Panc1 (cell line): Measurements from ENCODE around the gene FAM186B. TPM values are rescaled to one million over a fixed set of nuclear protein-coding genes. Genes with fewer than 3 reads are reported as not detected.

ENCODE experiments used
- ATAC-seq: fragments of 200-7000 bp; cut with Tn5 transposase; 2 replicates; pipeline ENCODE4 v1.9.1; 2020; ENCODE audit warnings: mild to moderate bottlenecking, moderate library complexity
- BruUV-seq: library from RNA; stranded (reverse); fragments of 400-500 nt; replicated peaks from 2 replicates; lab custom pipeline; 2021; lab: Mats Ljungman, UMichigan
- CTCF ChIA-PET: fragments of 300-600 bp; sonication (Branson Sonifier 250); formaldehyde crosslinking; loops from one replicate; lab custom pipeline; 2022; ENCODE audit warnings: antibody characterized with exemption; lab: Charles Lee
- POLR2A ChIA-PET: fragments of 300-600 bp; sonication (Branson Sonifier 250); formaldehyde crosslinking; loops from one replicate; lab custom pipeline; 2022; ENCODE audit warnings: antibody characterized with exemption; lab: Charles Lee
- DNase-seq: peaks from one replicate; pipeline ENCODE4 v3.0.0-alpha.2; 2010; ENCODE audit warnings: low read depth, low spot score
- H3K27ac ChIP-seq: 2 replicates; pipeline ENCODE4 v1.5.1; 2011; ENCODE audit warnings: mild to moderate bottlenecking, low read length, inconsistent platforms
- H3K27me3 ChIP-seq: fragments of 200-500 bp; sonication (Bioruptor generic); 2 replicates; pipeline ENCODE4 v1.6.0; 2014; ENCODE audit warnings: low read length, inconsistent platforms; ENCODE audit not compliant: control insufficient read depth, insufficient read depth
- H3K36me3 ChIP-seq: fragments of 200-500 bp; sonication (Bioruptor generic); 2 replicates; pipeline ENCODE4 v1.5.1; 2014; ENCODE audit warnings: inconsistent platforms, mild to moderate bottlenecking, low read length, moderate library complexity; ENCODE audit not compliant: control insufficient read depth, insufficient read depth
- H3K4me1 ChIP-seq: 2 replicates; pipeline ENCODE4 v1.5.1; 2011; ENCODE audit warnings: inconsistent platforms, mild to moderate bottlenecking, low read length, moderate library complexity; ENCODE audit not compliant: control insufficient read depth, insufficient read depth
- H3K4me3 ChIP-seq, 2 experiments: 2 replicates each; pipeline ENCODE4 v1.5.1; 2011 to 2012; ENCODE audit warnings: low read depth in 2 of 2, low read length in 2 of 2, mild to moderate bottlenecking in 2 of 2, inconsistent platforms in 1 of 2, moderate library complexity in 1 of 2
- H3K9me3 ChIP-seq: fragments of 200-500 bp; sonication (Bioruptor generic); 2 replicates; pipeline ENCODE4 v1.5.1; 2014; ENCODE audit warnings: low read depth, mild to moderate bottlenecking, inconsistent platforms, low read length, moderate library complexity; ENCODE audit not compliant: control insufficient read depth, insufficient read depth
- CTCF ChIP-seq: fragments of 450-650 bp; IDR thresholded peaks from 2 replicates; pipeline ENCODE4 v1.5.1; 2017; ENCODE audit warnings: mild to moderate bottlenecking
- POLR2AphosphoS5 ChIP-seq: IDR thresholded peaks from 2 replicates; pipeline ENCODE4 v1.6.1; 2012; ENCODE audit warnings: mild to moderate bottlenecking, low read depth, low read length, moderate library complexity
- REST ChIP-seq, 2 experiments: IDR thresholded peaks; 2 replicates each; pipeline ENCODE4 v1.6.1; 2011 to 2012; ENCODE audit warnings: low read depth in 2 of 2, control low read depth in 1 of 2, low read length in 1 of 2, mild to moderate bottlenecking in 1 of 2, moderate library complexity in 1 of 2; ENCODE audit not compliant: insufficient read depth in 1 of 2
- SIN3A ChIP-seq: IDR thresholded peaks from 2 replicates; pipeline ENCODE4 v1.6.1; 2012; ENCODE audit warnings: low read depth, mild to moderate bottlenecking, low read length, moderate library complexity, borderline replicate concordance; ENCODE audit not compliant: insufficient read depth
- TCF7L2 ChIP-seq: IDR thresholded peaks from 2 replicates; pipeline ENCODE4 v1.6.1; 2011; ENCODE audit warnings: mild to moderate bottlenecking, low read depth, low read length, inconsistent platforms
- in situ Hi-C: cut with HindIII; loops from 2 replicates; pipeline ENCODE4 v1.10.0; 2016; ENCODE audit warnings: low sequenced_read_pairs, low pct_unique_long_range_greater_than_20kb
- intact Hi-C: fragments of 100-400 bp; cut with micrococcal nuclease; formaldehyde crosslinking; loops from one replicate; pipeline ENCODE4 v1.10.0; 2022; ENCODE audit not compliant: unreplicated experiment
- total RNA-seq: library from RNA; stranded (reverse); gene quantifications from one replicate; pipeline ENCODE4 v1.2.1, GENCODE V29; 2021; ENCODE audit not compliant: unreplicated experiment

FAM186B gene
- total RNA-seq, 1 experiment from 2014 or later, result 0.13 TPM

GRCh38 chr12:49538510-49539403, 66.7 kb downstream of the FAM186B start, which contains the start of gene KCNH3:
Gene KCNH3, plus strand, starts transcription at chr12:49539030. Its CDS starts 387 bp downstream, at chr12:49539417.
- ATAC-seq (peak; percentile 77), DNase-seq (no peak)
- H3K36me3 ChIP-seq, result no peaks in the 10 kb centered on the region
- H3K4me3 ChIP-seq, result peak within 1 kb of the TSS; percentile 35 to 55
- CTCF ChIA-PET, result interaction anchor here (0.6 kb wide), 2 partner anchors 15 to 287 kb away, joined by 3 read pairs; no protein-coding TSS in a partner anchor
- H3K4me1 ChIP-seq, result peaks cover 7% of the 10 kb centered on the region
- in situ Hi-C loops (no loop called here), intact Hi-C loops (no loop called here)
- POLR2A ChIA-PET, result interaction anchor here (0.6 kb wide), 1 partner anchor 176 kb away, joined by 11 read pairs; no protein-coding TSS in a partner anchor
- peaks cover 7% of the 10 kb centered on the region; the same call in 1 of the 2 replicates for H3K27me3 ChIP-seq
- BruUV-seq, result no TSS peak
- TF ChIP-seq REST (IDR thresholded peaks at IDR 0.05; ENCODE audit: insufficient read depth in 1 of 2, low read depth in 2 of 2, low read length in 1 of 2), result no peak
- no peak for TF ChIP-seq TCF7L2
- TF ChIP-seq POLR2AphosphoS5, result no peak
- no peak for TF ChIP-seq CTCF
- no peak for TF ChIP-seq SIN3A
- H3K9me3 ChIP-seq, result no peaks in the 10 kb centered on the region
- H3K27ac ChIP-seq, result no peak within 1 kb of the TSS

- no peak for DNase-seq
- no peaks in the 10 kb centered on the region for H3K9me3 ChIP-seq
- H3K36me3 ChIP-seq, result no peaks in the 10 kb centered on the region
- peaks cover 7% of the 10 kb centered on the region for H3K4me1 ChIP-seq
- no TSS peak for BruUV-seq
- ChIA-PET CTCF (interaction anchor here (0.6 to 0.9 kb wide), 4 partner anchors 10 to 286 kb away, joined by 3 to 8 read pairs (median 3); partner anchors contain the start of gene TMBIM6), POLR2A (interaction anchor here (0.5 to 0.6 kb wide), 2 partner anchors 31 to 175 kb away, joined by 6 to 11 read pairs; no protein-coding TSS in a partner anchor)
- ATAC-seq, result peak; percentile 46
- peak overlapping the region; percentile 35 to 55 for H3K4me3 ChIP-seq
- TF ChIP-seq TCF7L2 (no peak), POLR2AphosphoS5 (no peak), SIN3A (no peak), REST (IDR thresholded peaks at IDR 0.05; ENCODE audit: insufficient read depth in 1 of 2, low read depth in 2 of 2, low read length in 1 of 2) (no peak), CTCF (no peak)
- H3K27ac ChIP-seq, result no peak overlapping the region
- in situ Hi-C loops (no loop called here), intact Hi-C loops (no loop called here)
- H3K27me3 ChIP-seq, result peaks cover 7% of the 10 kb centered on the region; the same call in 1 of the 2 replicates
Measured at GRCh38 chr12:49537752-49538509, 67.5 kb downstream of the FAM186B start.
